Measurements from ENCODE around the gene ONECUT2.
A peak's percentile ranks its signal among the peaks of the same experiment; 100 is the strongest.

The ONECUT2 gene

DNA sequence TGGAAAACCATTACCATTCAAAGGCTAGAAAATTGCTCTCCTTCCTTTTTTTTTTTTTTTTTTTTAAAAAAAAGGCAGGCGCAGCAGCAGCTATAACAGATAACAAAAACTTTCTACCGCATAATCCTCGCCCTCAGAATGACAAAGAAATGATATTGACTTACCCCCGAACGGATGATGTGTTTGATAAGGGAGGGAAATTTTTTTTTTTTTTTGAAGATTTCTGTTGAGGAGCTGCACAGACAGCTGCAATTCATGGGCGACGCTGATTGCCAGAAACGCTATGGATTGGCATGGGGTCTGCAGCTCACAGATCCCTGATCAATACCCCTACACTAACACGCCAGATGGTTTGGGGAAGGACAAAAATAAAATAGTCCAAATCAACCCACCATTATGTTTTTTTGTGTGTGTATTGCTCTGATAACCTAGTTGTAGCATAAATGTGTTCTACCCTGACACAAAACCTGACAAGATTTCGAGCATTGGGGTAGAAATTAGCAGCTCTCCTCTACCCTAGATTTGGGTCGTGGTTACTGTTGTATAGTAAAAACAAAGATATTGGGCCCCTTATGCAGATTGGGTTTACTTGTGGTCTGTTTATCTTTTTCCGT is 3.6 kb upstream of the ONECUT2 start:
- DNase-seq (ENCODE audit: low read depth) = no peak

DNA sequence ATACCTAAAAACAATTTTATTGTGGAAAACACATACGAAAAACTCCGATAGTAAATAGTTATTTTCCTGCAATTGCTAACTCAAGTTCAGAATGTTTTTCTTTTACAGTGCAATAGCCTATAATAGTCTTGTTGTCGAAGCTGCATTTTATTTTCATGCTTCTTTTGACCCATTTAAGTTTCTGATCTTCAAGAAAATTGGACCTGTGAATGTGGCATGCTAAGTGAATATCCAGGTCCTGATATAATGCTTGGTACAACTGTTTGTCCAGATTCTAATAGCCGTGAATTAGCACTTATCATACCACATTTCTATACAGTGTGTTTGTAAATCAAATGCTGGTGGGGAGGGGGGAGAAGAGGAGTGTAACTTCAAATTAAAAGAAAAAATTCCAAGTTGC is 3.0 kb upstream of the ONECUT2 start:
- DNase-seq (ENCODE audit: low read depth) = no peak

DNA sequence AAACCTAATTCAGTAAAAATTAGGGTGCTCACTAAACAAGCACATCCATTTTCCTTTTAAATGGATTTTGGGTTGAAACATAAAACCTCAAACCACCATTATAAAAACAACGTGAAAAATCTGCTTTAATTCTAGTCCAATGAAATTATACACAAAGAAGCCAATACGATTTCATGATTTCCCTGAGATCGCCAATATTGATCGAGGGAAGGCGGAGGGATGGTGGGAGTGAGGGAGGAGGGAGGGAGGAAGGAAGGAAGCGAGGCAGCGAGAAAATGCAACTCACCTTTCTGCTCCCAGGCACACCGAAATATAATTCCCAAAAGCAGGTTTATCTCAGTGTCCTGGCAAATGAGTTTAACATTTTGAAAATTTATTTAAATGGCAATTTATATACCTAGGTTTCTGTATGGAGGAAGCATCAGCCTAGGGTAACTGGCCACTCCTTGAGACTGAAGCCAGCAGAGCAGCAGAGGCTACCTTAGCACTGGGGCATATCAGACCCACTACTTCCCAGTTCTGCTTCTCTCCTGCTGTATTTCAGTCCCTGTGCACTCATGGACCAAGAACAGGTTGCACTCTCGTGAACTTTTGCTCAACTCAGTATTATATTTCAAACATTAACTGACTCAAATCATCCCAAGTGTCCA is 2.3 kb upstream of the ONECUT2 start:
- DNase-seq (ENCODE audit: low read depth) = no peak

DNA sequence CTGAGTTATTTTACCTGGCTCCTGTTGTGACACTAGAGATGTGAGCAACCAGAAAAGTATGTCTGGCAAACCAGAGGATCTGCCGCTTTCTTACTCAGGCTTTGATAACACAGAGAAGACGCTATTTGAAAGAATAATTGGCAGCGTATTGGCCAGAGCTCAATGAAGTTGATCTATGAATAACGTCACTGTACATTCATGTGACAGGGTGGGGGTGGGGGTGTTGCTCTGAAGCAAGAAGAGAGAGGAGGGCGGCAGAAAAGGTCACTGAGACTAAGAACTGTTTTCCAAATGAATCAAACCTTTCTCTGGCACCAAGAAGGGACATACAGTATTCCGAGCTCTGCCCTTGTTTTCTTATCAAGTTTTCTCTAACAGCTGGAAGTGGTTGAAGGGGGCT is 1.7 kb upstream of the ONECUT2 start:
- no peak for DNase-seq (ENCODE audit: low read depth)

DNA sequence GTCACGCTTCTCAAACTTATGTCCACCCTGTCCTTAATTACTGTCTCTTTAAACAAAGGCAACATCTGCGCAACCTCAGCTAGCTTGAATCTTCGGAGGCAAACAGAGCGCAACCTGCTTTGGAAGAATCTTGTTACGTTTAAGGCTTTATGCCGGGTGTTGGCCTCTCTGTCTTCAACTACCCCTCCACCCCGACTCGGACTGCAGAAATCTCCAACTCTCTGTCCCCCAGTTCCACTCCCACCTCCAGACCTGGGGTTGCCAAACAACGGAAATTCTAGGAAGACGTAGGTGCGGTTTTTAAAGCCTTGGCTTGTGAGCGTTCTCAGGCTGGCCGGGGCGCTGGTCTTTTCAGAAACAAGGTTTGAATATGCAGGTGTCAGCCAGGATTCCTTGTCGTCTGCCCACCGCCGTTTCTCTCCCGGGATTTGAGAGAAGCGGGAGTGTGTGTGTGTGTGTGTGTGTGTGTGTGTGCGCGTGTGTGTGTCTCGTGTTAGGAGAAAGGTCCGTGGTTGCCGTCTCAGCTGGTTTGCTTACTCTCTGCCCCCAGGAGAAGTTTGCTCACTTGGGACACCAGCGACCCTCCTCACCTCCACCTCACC is 1.1 kb upstream of the ONECUT2 start:
- no peak for DNase-seq (ENCODE audit: low read depth)

DNA sequence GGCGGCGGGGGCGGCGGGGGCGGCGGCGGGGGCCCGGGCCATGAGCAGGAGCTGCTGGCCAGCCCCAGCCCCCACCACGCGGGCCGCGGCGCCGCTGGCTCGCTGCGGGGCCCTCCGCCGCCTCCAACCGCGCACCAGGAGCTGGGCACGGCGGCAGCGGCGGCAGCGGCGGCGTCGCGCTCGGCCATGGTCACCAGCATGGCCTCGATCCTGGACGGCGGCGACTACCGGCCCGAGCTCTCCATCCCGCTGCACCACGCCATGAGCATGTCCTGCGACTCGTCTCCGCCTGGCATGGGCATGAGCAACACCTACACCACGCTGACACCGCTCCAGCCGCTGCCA is 644 bp downstream of the ONECUT2 start:
- DNase-seq (ENCODE audit: low read depth) = no peak

DNA sequence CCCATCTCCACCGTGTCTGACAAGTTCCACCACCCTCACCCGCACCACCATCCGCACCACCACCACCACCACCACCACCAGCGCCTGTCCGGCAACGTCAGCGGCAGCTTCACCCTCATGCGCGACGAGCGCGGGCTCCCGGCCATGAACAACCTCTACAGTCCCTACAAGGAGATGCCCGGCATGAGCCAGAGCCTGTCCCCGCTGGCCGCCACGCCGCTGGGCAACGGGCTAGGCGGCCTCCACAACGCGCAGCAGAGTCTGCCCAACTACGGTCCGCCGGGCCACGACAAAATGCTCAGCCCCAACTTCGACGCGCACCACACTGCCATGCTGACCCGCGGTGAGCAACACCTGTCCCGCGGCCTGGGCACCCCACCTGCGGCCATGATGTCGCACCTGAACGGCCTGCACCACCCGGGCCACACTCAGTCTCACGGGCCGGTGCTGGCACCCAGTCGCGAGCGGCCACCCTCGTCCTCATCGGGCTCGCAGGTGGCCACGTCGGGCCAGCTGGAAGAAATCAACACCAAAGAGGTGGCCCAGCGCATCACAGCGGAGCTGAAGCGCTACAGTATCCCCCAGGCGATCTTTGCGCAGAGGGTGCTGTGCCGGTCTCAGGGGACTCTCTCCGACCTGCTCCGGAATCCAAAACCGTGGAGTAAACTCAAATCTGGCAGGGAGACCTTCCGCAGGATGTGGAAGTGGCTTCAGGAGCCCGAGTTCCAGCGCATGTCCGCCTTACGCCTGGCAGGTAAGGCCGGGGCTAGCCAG is 1.2 kb downstream of the ONECUT2 start:
- no peak for DNase-seq (ENCODE audit: low read depth)

DNA sequence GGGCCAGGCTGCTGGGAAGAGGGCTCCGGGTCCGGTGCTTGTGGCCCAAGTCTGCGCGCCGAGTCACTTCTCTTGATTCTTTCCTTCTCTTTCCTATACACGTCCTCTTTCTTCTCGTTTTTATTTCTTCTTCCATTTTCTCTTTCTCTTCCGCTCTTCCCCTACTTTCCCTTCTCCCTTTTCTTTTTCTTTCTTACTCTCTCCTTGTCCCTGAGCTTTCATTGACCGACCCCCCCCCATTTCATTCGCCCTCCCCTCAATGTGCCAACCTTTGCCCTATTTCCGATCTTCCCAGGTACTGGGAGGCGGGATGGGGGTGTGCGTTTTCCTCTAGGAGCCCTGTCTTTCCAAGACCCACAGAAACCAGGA is 1.8 kb downstream of the ONECUT2 start:
- DNase-seq (ENCODE audit: low read depth) = no peak

DNA sequence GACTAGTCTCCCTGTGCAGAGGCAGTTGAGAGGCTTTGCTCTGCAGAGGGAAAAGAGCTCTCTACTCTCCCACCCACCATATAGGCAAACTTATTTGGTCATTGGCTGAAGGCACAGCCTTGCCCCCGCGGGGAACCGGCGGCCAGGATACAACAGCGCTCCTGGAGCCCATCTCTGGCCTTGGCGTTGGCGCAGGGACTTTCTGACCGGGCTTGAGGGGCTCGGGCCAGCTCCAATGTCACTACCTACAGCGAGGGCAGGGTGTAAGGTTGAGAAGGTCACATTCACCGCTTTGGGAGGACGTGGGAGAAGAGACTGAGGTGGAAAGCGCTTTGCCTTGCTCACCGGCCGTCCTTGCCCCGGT is 2.2 kb downstream of the ONECUT2 start:
- no peak for DNase-seq (ENCODE audit: low read depth)

DNA sequence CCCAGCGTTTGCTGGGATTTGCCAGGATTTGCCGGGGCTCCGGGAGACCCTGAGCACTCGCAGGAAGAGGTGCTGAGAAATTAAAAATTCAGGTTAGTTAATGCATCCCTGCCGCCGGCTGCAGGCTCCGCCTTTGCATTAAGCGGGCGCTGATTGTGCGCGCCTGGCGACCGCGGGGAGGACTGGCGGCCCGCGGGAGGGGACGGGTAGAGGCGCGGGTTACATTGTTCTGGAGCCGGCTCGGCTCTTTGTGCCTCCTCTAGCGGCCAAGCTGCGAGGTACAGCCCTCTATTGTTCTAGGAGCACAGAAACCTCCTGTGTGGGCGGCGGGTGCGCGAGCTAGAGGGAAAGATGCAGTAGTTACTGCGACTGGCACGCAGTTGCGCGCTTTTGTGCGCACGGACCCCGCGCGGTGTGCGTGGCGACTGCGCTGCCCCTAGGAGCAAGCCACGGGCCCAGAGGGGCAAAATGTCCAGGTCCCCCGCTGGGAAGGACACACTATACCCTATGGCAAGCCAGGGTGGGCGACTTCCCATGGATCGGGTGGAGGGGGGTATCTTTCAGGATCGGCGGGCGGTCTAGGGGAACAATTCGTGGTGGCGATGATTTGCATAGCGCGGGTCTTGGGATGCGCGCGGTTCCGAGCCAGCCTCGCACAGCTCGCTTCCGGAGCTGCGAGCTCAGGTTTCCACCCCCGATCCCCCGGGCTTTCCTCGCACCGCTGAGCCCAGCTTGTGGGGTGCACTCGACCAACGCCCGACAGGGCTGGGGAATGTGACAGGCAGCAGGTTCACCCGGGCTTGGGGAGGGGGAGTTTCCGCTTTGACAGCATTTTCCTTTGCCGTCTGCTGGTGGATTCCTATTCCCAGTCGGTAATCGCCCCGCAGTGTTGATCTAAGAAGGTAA is 2.8 kb downstream of the ONECUT2 start:
- peak; percentile 54 for DNase-seq (ENCODE audit: low read depth)

DNA sequence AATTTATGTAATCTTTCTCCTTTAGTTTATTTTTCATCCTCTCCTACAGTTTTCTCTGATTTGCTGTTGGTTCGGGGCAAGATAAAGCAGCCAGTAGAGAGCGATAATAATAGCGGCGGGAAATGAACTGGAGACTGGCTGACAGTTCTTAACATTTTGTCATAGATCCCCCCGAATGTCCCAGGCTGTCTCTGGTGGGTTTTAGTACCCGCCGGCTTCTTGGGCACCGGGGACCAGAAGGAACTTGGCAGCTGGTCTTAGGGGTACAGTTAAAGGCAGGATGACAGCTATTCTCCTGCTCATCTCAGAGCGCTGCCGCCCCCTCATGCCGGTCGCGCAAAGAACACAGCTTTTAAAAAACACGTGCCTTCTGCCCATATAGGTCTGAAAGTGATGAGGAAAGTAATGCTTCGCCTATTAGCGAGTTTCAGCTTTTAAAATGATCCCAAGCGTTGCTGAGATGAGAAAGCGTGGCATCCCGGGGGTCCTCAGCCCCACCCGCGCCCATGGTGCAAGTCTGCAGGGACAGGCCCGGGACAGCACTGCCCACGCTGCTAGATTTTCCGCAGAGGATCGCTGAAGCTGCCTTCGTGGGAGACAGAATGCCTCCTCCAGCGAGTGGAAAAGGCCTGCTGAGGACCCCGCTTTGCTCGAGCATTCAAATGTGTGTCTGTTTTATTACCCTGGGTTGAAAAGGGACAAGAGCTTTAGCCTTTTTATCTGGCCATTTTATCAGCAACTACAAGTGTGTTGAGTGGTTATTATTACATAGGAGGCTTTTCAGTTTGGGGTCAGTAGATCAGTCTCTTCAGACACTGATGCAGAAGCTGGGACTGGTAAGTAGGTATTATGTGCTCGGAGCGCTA is 3.8 kb downstream of the ONECUT2 start:
- DNase-seq (ENCODE audit: low read depth) = no peak

DNA sequence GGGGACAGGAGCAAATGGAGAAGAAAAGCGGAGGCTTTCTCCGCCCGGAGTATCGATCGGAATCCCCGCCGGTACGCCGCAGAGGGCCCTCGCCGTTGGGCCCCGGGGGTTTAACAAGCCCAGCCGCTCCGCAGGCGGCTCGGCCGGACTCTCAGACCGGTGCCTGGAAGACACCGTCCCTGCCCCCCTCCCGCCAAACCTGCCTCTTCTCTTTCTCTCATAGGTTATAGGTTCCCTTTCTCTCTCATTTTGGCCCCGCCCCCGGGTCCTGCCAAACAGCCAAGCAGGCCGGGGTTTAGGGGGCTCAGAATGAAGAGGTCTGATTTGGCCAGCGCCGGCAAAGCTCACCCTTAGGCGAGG is 4.4 kb downstream of the ONECUT2 start:
- no peak for DNase-seq (ENCODE audit: low read depth)

DNA sequence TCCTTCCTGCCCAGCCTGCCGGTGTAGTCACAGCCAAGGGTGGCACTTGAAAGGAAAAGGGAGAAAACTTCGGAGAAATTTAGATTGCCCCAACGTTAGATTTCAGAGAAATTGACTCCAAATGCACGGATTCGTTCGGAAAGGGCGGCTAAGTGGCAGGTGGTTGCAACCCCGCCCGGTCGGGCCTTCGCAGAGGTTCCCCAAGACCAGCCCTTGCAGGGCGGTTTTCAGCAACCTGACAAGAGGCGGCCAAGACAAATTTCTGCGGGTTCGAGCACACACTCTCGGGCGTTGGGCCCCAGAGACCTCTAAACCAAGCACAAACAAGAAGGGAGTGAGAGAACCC is 4.8 kb downstream of the ONECUT2 start:
- DNase-seq (ENCODE audit: low read depth) = no peak

DNA sequence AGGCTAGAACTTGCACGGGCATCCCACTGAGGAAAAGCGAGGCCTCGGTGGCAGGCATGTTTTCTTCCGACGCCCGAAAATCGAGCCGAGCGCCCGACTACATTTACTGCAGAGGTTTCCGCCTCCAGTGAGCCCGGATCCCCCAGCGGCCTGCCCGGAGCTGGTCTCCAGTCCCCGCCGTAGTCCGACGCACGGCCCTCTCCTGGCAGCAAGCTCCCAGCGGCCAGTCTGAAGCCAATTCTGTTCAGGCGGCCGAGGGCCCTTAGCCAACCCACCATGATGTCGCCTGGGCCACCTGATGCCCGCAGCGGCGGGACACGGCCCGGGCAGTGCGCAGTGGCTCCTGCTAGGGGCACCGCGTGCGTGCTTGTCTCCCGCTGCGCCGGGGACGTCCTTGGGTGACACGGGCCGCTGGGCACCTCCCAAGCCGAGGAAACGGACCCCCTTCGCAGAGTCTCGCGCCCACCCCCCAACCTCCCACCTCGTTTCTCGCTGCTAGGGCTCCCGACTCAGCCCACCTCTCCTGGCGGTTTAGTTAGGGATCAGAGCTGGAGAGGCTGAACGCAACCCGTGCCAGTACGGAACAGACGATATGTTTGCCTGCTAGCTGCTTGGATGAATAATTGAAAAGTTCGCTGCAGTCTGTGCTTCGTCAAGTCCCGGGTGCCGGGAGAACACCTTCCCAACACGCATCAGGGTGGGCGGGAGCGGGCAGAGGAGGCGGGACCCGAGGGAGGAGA is 5.3 kb downstream of the ONECUT2 start:
- DNase-seq (ENCODE audit: low read depth) = no peak

DNA sequence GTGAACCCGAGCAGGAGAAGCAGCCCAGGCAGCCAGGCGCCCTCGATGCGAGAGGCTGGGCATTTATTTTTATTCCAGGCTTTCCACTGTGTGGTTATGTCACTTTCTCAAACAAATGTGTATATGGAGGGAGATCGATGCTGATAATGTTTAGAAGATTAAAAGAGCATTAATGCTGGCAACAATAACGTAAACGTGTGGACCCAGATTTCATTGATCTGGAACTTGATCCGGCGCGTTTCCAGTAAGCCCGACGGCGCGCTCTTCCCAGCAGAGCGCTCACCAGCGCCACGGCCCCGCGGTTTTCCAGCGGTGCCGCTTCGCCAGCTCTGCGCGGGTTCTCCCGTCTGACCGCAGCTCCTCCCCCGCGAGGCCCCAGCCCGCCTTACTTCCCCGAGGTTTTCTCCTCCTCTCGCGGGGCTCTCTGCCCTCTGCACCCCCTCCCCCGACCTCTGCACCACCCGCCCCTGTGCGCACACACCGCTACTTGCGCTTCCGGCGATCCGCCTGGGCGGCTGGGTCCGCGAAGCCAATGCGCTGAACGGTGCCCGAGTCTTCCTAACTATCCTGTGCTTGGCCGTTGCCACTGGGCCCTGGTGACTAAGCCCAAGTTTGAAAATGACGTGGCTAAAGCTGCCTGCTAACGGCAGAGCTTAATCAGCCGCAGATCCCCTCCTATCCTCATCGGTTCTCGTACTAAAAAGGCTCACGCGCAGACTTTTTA is 6.1 kb downstream of the ONECUT2 start:
- peak; percentile 45 for DNase-seq (ENCODE audit: low read depth)

DNA sequence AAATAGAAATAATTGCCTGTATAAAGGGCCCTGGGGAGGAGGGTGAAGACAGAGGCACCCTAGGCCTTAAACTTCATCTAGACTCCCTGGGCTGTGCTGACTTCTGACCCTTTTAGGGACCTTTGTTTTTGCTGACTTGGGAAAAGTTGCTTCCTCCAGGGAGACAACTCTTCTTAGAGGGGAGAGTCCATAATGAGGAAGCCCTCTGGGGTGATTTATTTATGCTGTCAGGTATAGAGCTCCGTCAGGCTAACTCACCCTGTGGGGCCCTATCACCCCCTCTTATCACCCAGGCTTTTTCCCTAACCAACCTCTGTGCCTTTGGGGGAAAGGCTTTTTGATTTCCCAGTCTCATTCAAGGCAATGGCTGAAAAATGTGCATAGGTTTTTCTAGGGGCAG is 8.1 kb downstream of the ONECUT2 start:
- no peak for DNase-seq (ENCODE audit: low read depth)

DNA sequence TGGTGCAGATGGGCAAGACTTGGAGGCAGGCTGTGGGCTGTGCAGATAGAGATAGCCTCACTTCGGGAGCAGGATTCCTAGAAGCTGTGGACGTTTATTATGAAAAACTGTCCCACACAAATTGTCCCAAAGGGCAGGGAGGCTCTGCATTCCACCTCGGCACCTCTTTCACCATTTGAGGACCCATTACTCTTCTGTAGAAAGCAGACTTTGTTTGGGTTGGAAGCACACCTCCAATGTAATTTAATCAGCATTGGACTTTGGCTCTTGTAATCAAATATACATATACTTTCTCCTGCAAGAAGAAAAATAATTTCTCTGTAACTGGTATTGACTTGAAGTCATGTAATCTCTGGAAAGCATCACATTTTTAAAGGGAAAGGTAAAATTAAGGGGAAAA is 8.5 kb downstream of the ONECUT2 start:
- no peak for DNase-seq (ENCODE audit: low read depth)

DNA sequence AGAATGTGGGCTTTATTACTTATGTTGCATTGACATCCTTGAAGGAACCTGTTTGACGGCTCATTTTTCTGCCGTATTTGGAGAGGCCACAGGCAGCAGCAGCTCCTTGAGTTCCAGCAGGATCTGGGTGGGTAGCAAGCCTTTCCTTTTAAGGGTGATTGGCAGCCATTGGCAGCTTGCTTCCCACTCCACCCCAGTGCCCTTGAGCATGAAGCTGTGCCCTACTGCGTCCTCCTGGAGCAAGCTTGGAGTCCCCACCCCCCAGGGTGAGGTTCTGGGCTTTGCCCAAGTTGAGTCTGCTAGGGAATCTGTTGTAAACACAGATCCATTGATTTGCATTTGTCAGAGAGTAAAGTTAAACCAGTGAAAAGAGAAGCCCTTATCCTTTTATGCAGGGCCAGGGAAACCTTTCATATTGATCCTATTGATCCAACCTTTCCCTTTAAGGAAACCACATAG is 9.2 kb downstream of the ONECUT2 start:
- DNase-seq (ENCODE audit: low read depth) = no peak

DNA sequence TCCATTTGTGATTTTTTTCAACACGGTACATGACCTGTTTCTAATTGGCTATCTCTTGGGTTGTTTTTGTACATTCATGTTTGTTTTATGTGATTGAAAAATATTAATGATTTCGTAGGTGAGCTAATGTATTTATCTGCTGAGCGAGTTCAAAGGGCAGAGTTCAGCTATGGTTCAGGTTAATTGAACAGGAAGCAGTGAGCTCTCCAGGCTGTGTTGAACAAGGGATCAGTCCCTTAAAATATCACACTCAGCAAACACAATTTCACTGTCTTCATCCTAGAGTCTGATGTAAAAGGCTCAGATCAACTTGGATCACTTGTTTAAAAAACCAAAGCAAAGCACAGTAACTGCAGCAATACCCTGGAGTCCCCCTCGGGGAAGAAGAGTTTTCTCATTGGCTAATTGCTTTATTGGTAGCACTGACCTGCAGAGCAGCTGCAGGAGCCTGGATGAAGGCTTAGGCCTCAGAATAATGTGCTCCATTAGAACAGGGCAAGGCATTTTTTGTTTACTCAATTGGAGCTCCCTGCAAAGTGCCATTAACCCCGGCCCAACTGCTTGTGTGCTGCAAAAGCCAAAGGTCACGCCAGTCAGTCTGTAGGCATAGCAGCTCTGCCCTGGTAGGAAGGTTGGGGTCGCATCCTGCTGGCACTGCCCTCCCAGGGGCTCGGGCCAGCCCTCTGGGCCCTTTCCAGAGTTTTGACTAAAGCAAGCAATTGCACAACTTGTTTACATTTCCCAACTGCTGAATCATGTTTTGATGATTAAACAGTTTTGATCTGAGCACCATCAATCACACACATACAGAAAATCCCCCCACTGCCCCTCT is 10.5 kb downstream of the ONECUT2 start:
- no peak for DNase-seq (ENCODE audit: low read depth)
